ENCODE measurements around the gene SPATA9. TPM values are rescaled to one million over a fixed set of nuclear protein-coding genes. Genes with fewer than 3 reads are reported as not detected.
A peak's percentile ranks its signal among the peaks of the same experiment; 100 is the strongest.

Gene SPATA9
- total and polyA plus RNA-seq, 9 of the 15 experiments (the other 6 are each of a cell fraction or from before 2014, with no cell fraction given) = 0.16 to 5.5 (median 0.39) TPM; not detected in 3

- TF ChIP-seq ZNF436 (CRISPR knock-in tag; IDR thresholded peaks at IDR 0.05) = no peak
- no peak for TF ChIP-seq TCF7L2 (IDR thresholded peaks at IDR 0.05; ENCODE audit: low read depth, low read length)
- no peak for TF ChIP-seq PRDM10 (IDR thresholded peaks at IDR 0.05; ENCODE audit: partially characterized antibody)
- TF ChIP-seq ZFP36 (IDR thresholded peaks at IDR 0.05; ENCODE audit: low read depth, low read length, partially characterized antibody) = peak; percentile 43
- no peak for TF ChIP-seq ZNF764 (CRISPR knock-in tag; IDR thresholded peaks at IDR 0.05; ENCODE audit: low read depth)
- no peak for TF ChIP-seq GTF2B (IDR thresholded peaks at IDR 0.05; ENCODE audit: extremely low read depth, insufficient read length)
- peak; percentile 93 for TF ChIP-seq TOE1 (IDR thresholded peaks at IDR 0.05; ENCODE audit: borderline replicate concordance)
- no peak for TF ChIP-seq TOE1 (CRISPR knock-in tag; IDR thresholded peaks at IDR 0.05; ENCODE audit: borderline replicate concordance, low read depth)
- TF ChIP-seq ELF2 (CRISPR knock-in tag; IDR thresholded peaks at IDR 0.05) = no peak
- TF ChIP-seq EP300 (IDR thresholded peaks at IDR 0.05; ENCODE audit: low read length) = peak; percentile 65; the same call in 1 of the 2 replicates
- TF ChIP-seq NCOA6 (IDR thresholded peaks at IDR 0.05) = no peak
- TF ChIP-seq CREBBP (IDR thresholded peaks at IDR 0.05; ENCODE audit: low read depth, low read length) = no peak
- no peak for TF ChIP-seq SAFB2 (IDR thresholded peaks at IDR 0.05; ENCODE audit: borderline replicate concordance, low read depth, low read length, severe bottlenecking)
- TF ChIP-seq ZNF217 (CRISPR knock-in tag; IDR thresholded peaks at IDR 0.05) = no peak
- peak; percentile 81 for TF ChIP-seq ZNF592 (IDR thresholded peaks at IDR 0.05)
- no peak for TF ChIP-seq E2F5 (CRISPR knock-in tag; IDR thresholded peaks at IDR 0.05)
- TF ChIP-seq SRSF3 (IDR thresholded peaks at IDR 0.05; ENCODE audit: insufficient read depth, low read length) = no peak
Observed at GRCh38 chr5:95709967-95710650, 27.3 kb upstream of the SPATA9 start (continued).
